Osteocyte (in vitro differentiated cells): ENCODE data around the gene CASQ1. TPM values are rescaled to one million over a fixed set of nuclear protein-coding genes. Genes with fewer than 3 reads are reported as not detected.

Source experiments
- DNase-seq: peaks from one replicate; pipeline ENCODE4 v3.0.0; 2021; ENCODE audit warnings: mixed read lengths; ENCODE audit not compliant: unreplicated experiment; ENCODE audit errors: extremely low spot score
- H3K27ac Mint-ChIP-seq: one replicate; pipeline ENCODE4 v1.8.0; 2021; ENCODE audit warnings: mild to moderate bottlenecking, mixed read lengths; ENCODE audit not compliant: unreplicated experiment
- H3K27me3 Mint-ChIP-seq: one replicate; pipeline ENCODE4 v1.8.0; 2021; ENCODE audit warnings: mixed read lengths; ENCODE audit not compliant: unreplicated experiment
- H3K36me3 Mint-ChIP-seq: one replicate; pipeline ENCODE4 v1.8.0; 2021; ENCODE audit warnings: mixed read lengths; ENCODE audit not compliant: unreplicated experiment
- H3K4me1 Mint-ChIP-seq: one replicate; pipeline ENCODE4 v1.8.0; 2021; ENCODE audit warnings: mixed read lengths; ENCODE audit not compliant: unreplicated experiment
- H3K4me3 Mint-ChIP-seq: one replicate; pipeline ENCODE4 v1.8.0; 2021; ENCODE audit warnings: mild to moderate bottlenecking, moderate library complexity, mixed read lengths; ENCODE audit not compliant: unreplicated experiment
- H3K9me3 Mint-ChIP-seq: one replicate; pipeline ENCODE4 v1.8.0; 2021; ENCODE audit warnings: mixed read lengths; ENCODE audit not compliant: unreplicated experiment
- CTCF ChIP-seq: fragments of 200-600 bp; sonication (generic); IDR thresholded peaks from 2 replicates; pipeline ENCODE4 v1.5.0; 2021; ENCODE audit warnings: antibody characterized with exemption, mild to moderate bottlenecking, moderate library complexity
- total RNA-seq: library from RNA; stranded (reverse); gene quantifications from 2 replicates; pipeline ENCODE4 v1.2.1, GENCODE V29; 2021

Gene CASQ1
- total RNA-seq, 1 donor from 2014 or later, result not detected

- no peak for TF ChIP-seq CTCF
- Mint-ChIP-seq H3K4me3 (no peak overlapping the region), H3K9me3 (no peaks in the 10 kb centered on the region), H3K4me1 (peaks cover 9% of the 10 kb centered on the region), H3K27me3 (no peaks in the 10 kb centered on the region), H3K27ac (no peak overlapping the region), H3K36me3 (peaks cover 39% of the 10 kb centered on the region)
- no peak for DNase-seq
These were observed 34.2 kb downstream of the CASQ1 start for GRCh38 chr1:160224606-160225005.

- no peak overlapping the region for H3K4me3 Mint-ChIP-seq
- no peak for DNase-seq
- H3K9me3 Mint-ChIP-seq, result no peaks in the 10 kb centered on the region
- H3K27me3 Mint-ChIP-seq, result no peaks in the 10 kb centered on the region
- H3K36me3 Mint-ChIP-seq, result peaks cover 44% of the 10 kb centered on the region
- no peak for TF ChIP-seq CTCF
- no peak overlapping the region for H3K27ac Mint-ChIP-seq
- peaks cover 2% of the 10 kb centered on the region for H3K4me1 Mint-ChIP-seq
These were observed 35.0 kb downstream of the CASQ1 start for GRCh38 chr1:160225345-160225744.

GRCh38 chr1:160226623-160227022 is 36.2 kb downstream of the CASQ1 start:
- DNase-seq, result no peak
- Mint-ChIP-seq H3K9me3 (no peaks in the 10 kb centered on the region), H3K4me3 (no peak overlapping the region), H3K4me1 (no peaks in the 10 kb centered on the region), H3K27me3 (no peaks in the 10 kb centered on the region), H3K36me3 (peaks cover 56% of the 10 kb centered on the region), H3K27ac (no peak overlapping the region)
- TF ChIP-seq CTCF, result no peak

- Mint-ChIP-seq H3K9me3 (no peaks in the 10 kb centered on the region), H3K27ac (no peak overlapping the region), H3K4me3 (no peak overlapping the region), H3K27me3 (no peaks in the 10 kb centered on the region), H3K4me1 (no peaks in the 10 kb centered on the region), H3K36me3 (peaks cover 53% of the 10 kb centered on the region)
- no peak for DNase-seq
- TF ChIP-seq CTCF, result no peak
These were observed 36.7 kb downstream of the CASQ1 start for GRCh38 chr1:160227034-160227433.

- TF ChIP-seq CTCF, result no peak
- Mint-ChIP-seq H3K36me3 (peaks cover 50% of the 10 kb centered on the region), H3K27ac (no peak overlapping the region), H3K4me3 (no peak overlapping the region), H3K4me1 (no peaks in the 10 kb centered on the region), H3K27me3 (no peaks in the 10 kb centered on the region), H3K9me3 (no peaks in the 10 kb centered on the region)
- no peak for DNase-seq
These were observed 37.2 kb downstream of the CASQ1 start for GRCh38 chr1:160227561-160227960.
